Measurements from ENCODE around the gene HERC3. TPM values are rescaled to one million over a fixed set of nuclear protein-coding genes. Genes with fewer than 3 reads are reported as not detected.

The HERC3 gene
- total and polyA plus RNA-seq, 2 experiments from 2014 or later, result 2.2 to 2.4 TPM

DNA sequence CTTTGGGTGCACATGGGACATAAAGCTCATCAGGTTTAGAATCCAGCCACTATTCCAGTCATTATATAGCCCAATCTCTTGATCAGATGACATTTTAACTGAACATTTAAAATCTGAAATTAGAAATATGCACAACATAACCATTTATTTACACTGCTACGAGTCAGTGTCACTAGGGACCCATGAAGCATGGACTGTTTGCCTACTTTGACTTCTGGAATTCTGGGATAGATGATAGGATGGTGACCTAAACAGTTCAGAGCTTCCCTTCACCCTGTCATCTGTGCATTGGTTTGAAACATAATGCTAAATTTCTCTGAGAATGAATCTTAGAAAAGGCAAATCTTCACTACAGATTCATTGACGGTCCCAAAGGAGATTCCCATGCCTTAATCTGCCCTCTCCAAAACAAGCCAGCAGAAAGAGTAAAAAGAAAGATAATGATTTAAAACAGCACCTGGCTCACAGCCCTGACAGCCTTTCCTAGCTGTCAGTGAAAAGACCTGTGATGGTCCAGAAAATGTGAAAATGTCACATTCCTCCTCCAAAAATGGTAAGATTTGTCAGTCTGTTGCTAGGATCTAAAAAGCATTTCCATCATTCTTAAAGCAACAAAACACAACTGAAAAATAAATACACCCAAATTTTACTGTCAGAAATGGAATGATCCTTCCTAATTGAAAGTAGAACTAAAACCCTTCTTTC, 18.9 kb upstream of the HERC3 start:
- H3K4me1 Mint-ChIP-seq, result peaks cover 15% of the 10 kb centered on the region
- no peak overlapping the region for H3K4me2 ChIP-seq
- no peak overlapping the region for H3K4me3 ChIP-seq
- no peaks in the 10 kb centered on the region for H4K20me1 ChIP-seq (replicated peaks; ENCODE audit: insufficient read depth)
- no peaks in the 10 kb centered on the region for H3K36me3 ChIP-seq (ENCODE audit: insufficient read depth)
- TF ChIP-seq EZH2 (IDR thresholded peaks at IDR 0.05; ENCODE audit: low read depth, unreplicated experiment), result no peak
- no peak for TF ChIP-seq POLR2AphosphoS5 (IDR thresholded peaks at IDR 0.05; ENCODE audit: low read depth)
- TF ChIP-seq, protein P1, sequence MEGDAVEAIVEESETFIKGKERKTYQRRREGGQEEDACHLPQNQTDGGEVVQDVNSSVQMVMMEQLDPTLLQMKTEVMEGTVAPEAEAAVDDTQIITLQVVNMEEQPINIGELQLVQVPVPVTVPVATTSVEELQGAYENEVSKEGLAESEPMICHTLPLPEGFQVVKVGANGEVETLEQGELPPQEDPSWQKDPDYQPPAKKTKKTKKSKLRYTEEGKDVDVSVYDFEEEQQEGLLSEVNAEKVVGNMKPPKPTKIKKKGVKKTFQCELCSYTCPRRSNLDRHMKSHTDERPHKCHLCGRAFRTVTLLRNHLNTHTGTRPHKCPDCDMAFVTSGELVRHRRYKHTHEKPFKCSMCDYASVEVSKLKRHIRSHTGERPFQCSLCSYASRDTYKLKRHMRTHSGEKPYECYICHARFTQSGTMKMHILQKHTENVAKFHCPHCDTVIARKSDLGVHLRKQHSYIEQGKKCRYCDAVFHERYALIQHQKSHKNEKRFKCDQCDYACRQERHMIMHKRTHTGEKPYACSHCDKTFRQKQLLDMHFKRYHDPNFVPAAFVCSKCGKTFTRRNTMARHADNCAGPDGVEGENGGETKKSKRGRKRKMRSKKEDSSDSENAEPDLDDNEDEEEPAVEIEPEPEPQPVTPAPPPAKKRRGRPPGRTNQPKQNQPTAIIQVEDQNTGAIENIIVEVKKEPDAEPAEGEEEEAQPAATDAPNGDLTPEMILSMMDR (conservative IDR thresholded peaks at IDR 0.05; ENCODE audit: low read depth in 2 of 2), result no peak
- H3K27ac Mint-ChIP-seq, result no peak overlapping the region; the same call in 1 of the 2 replicates
- H2AFZ ChIP-seq, result peak overlapping the region; percentile 75
- H3K27me3 Mint-ChIP-seq (ENCODE audit: insufficient read depth, low read depth, poor library complexity), result no peaks in the 10 kb centered on the region
- no peaks in the 10 kb centered on the region for H3K79me2 ChIP-seq (replicated peaks; ENCODE audit: insufficient read depth)
- peaks cover 14% of the 10 kb centered on the region for H3K9me2 ChIP-seq (ENCODE audit: insufficient read depth)
- H3K27ac ChIP-seq (ENCODE audit: low read depth), result no peak overlapping the region
- no peaks in the 10 kb centered on the region for H3K9me3 Mint-ChIP-seq
- no peaks in the 10 kb centered on the region for H3K4me1 ChIP-seq (ENCODE audit: insufficient read depth)
- H3K36me3 Mint-ChIP-seq (ENCODE audit: low read depth), result no peaks in the 10 kb centered on the region
- no peak overlapping the region for H3K4me3 Mint-ChIP-seq
- H3F3A ChIP-seq (replicated peaks; ENCODE audit: low read depth), result no peaks in the 10 kb centered on the region
- ATAC-seq (no peak), DNase-seq (ENCODE audit: low spot score) (no peak)
- no peaks in the 10 kb centered on the region for H3K27me3 ChIP-seq (ENCODE audit: insufficient read depth)

DNA sequence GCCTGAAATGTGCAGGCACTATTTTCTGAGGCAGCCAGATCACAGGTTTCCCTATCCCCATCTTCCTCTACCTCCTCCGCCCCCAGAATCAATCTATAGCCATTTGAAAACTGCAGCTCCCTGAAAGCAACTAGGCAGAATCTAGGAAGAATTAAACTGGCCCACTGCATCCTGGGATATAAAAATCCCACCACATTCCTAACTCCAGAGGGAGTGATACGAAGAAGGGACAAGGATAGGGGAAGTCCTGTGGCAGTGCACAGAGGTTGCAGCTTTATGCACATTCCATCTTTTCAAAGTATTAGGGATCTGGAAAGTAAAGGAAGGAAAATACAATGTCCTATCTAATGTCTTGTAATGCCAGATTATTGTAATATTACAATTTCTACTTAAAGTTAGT, 18.3 kb upstream of the HERC3 start:
- no peaks in the 10 kb centered on the region for H3K4me1 ChIP-seq (ENCODE audit: insufficient read depth)
- no peaks in the 10 kb centered on the region for H3K36me3 Mint-ChIP-seq (ENCODE audit: low read depth)
- H3K27ac ChIP-seq (ENCODE audit: low read depth), result no peak overlapping the region
- H3K4me1 Mint-ChIP-seq, result peaks cover 15% of the 10 kb centered on the region
- H3K36me3 ChIP-seq (ENCODE audit: insufficient read depth), result no peaks in the 10 kb centered on the region
- peaks cover 9% of the 10 kb centered on the region for H3K9me2 ChIP-seq (ENCODE audit: insufficient read depth)
- TF ChIP-seq, protein P1 (conservative IDR thresholded peaks at IDR 0.05; ENCODE audit: low read depth in 2 of 2), result peak; percentile 60 to 62
- no peak for TF ChIP-seq EZH2 (IDR thresholded peaks at IDR 0.05; ENCODE audit: low read depth, unreplicated experiment)
- ATAC-seq, result peak; percentile 94
- H3F3A ChIP-seq (replicated peaks; ENCODE audit: low read depth), result no peaks in the 10 kb centered on the region
- no peak overlapping the region for H3K4me3 ChIP-seq
- no peak overlapping the region; the same call in 1 of the 2 replicates for H3K27ac Mint-ChIP-seq
- no peaks in the 10 kb centered on the region for H4K20me1 ChIP-seq (replicated peaks; ENCODE audit: insufficient read depth)
- no peak overlapping the region for H3K4me2 ChIP-seq
- H3K9me3 Mint-ChIP-seq, result no peaks in the 10 kb centered on the region
- H3K4me3 Mint-ChIP-seq, result no peak overlapping the region
- H2AFZ ChIP-seq, result no peak overlapping the region; the same call in 1 of the 2 replicates
- no peaks in the 10 kb centered on the region for H3K27me3 ChIP-seq (ENCODE audit: insufficient read depth)
- no peaks in the 10 kb centered on the region for H3K27me3 Mint-ChIP-seq (ENCODE audit: insufficient read depth, low read depth, poor library complexity)
- no peaks in the 10 kb centered on the region for H3K79me2 ChIP-seq (replicated peaks; ENCODE audit: insufficient read depth)
- DNase-seq (ENCODE audit: low spot score), result peak; percentile 80

DNA sequence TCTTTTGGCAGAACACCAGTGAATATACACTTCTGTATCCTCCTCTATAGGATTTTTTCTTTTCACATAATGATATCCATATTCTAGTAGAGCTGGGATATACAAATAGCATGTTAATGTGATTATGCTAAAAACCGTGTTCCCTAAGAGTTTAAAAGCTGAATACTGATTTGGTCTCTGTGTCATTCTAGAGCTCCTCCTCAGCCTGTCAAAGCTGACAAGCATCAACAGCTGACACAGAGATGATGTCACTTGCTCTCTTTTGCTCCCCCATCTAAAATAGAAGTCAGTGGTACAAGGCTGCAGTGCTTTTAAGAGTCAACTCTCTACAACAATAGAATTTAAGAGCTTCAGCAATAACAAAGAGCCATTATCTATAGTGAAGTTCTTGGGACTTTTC, 17.1 kb upstream of the HERC3 start:
- H3K9me2 ChIP-seq (ENCODE audit: insufficient read depth), result peaks cover 4% of the 10 kb centered on the region; the same call in 1 of the 2 replicates
- no peaks in the 10 kb centered on the region for H3K36me3 Mint-ChIP-seq (ENCODE audit: low read depth)
- no peak for ATAC-seq
- TF ChIP-seq ZNF114 (CRISPR knock-in tag; IDR thresholded peaks at IDR 0.05) (no peak), ZNF331 (CRISPR knock-in tag; IDR thresholded peaks at IDR 0.05; ENCODE audit: low read depth) (no peak), NANOG (IDR thresholded peaks at IDR 0.05; ENCODE audit: borderline replicate concordance) (no peak)
- TF ChIP-seq, protein P2, sequence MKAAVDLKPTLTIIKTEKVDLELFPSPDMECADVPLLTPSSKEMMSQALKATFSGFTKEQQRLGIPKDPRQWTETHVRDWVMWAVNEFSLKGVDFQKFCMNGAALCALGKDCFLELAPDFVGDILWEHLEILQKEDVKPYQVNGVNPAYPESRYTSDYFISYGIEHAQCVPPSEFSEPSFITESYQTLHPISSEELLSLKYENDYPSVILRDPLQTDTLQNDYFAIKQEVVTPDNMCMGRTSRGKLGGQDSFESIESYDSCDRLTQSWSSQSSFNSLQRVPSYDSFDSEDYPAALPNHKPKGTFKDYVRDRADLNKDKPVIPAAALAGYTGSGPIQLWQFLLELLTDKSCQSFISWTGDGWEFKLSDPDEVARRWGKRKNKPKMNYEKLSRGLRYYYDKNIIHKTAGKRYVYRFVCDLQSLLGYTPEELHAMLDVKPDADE (IDR thresholded peaks at IDR 0.05), result no peak

More for the DNA sequence above, 17.1 kb upstream of the HERC3 start:
- Mint-ChIP-seq H3K4me1 (peaks cover 10% of the 10 kb centered on the region), H3K27me3 (ENCODE audit: insufficient read depth, low read depth, poor library complexity) (peaks cover 1% of the 10 kb centered on the region), H3K4me3 (no peak overlapping the region), H3K9me3 (no peaks in the 10 kb centered on the region), H3K27ac (no peak overlapping the region)
- DNase-seq (ENCODE audit: low spot score), result no peak
- no peaks in the 10 kb centered on the region for H3K4me1 ChIP-seq (ENCODE audit: insufficient read depth)
- no peaks in the 10 kb centered on the region for H3K79me2 ChIP-seq (replicated peaks; ENCODE audit: insufficient read depth)
- H3K4me3 ChIP-seq, result no peak overlapping the region
- H3K27me3 ChIP-seq (ENCODE audit: insufficient read depth), result no peaks in the 10 kb centered on the region
- no peak overlapping the region for H3K4me2 ChIP-seq
- H4K20me1 ChIP-seq (replicated peaks; ENCODE audit: insufficient read depth), result no peaks in the 10 kb centered on the region
- no peaks in the 10 kb centered on the region for H3F3A ChIP-seq (replicated peaks; ENCODE audit: low read depth)
- H2AFZ ChIP-seq, result no peak overlapping the region
- no peaks in the 10 kb centered on the region for H3K36me3 ChIP-seq (ENCODE audit: insufficient read depth)
- H3K27ac ChIP-seq (ENCODE audit: low read depth), result no peak overlapping the region
